Neural cell (in vitro differentiated cells): ENCODE measurements around the gene PSPH. TPM values are rescaled to one million over a fixed set of nuclear protein-coding genes. Genes with fewer than 3 reads are reported as not detected.

Experiments
- H2AFZ ChIP-seq: fragments of 200-600, 300-800 bp; sonication (generic), shearing (Covaris generic); 2 replicates; pipeline ENCODE4 v1.6.0; 2014; ENCODE audit warnings: low read depth, mild to moderate bottlenecking, antibody characterized with exemption, low read length, moderate library complexity
- H3F3A ChIP-seq: fragments of 200-600 bp; shearing (Covaris generic); 2 replicates; pipeline ENCODE4 v1.6.1; 2016; ENCODE audit warnings: mild to moderate bottlenecking, moderate library complexity, mixed read lengths, antibody characterized with exemption, low read length; ENCODE audit not compliant: insufficient read depth, poor library complexity, severe bottlenecking
- H3K27ac ChIP-seq: fragments of 200-600, 300-800 bp; sonication (generic), shearing (Covaris generic); 2 replicates; pipeline ENCODE4 v1.5.1; 2014; ENCODE audit warnings: mild to moderate bottlenecking, low read length, moderate library complexity
- H3K27me3 ChIP-seq: fragments of 300-800, 200-600 bp; sonication (generic), shearing (Covaris generic); 2 replicates; pipeline ENCODE4 v1.6.0; 2014; ENCODE audit warnings: mild to moderate bottlenecking, low read depth, low read length, moderate library complexity; ENCODE audit not compliant: insufficient read depth
- H3K36me3 ChIP-seq: fragments of 300-800, 200-600 bp; sonication (generic), shearing (Covaris generic); 2 replicates; pipeline ENCODE4 v1.5.1; 2014; ENCODE audit warnings: mild to moderate bottlenecking, antibody characterized with exemption, low read length, moderate library complexity; ENCODE audit not compliant: insufficient read depth
- H3K4me2 ChIP-seq: fragments of 300-800, 200-600 bp; sonication (generic), shearing (Covaris generic); 2 replicates; pipeline ENCODE4 v1.6.0; 2014; ENCODE audit warnings: mild to moderate bottlenecking, low read length
- H3K4me3 ChIP-seq: fragments of 300-800, 200-600 bp; sonication (generic), shearing (Covaris generic); 2 replicates; pipeline ENCODE4 v1.5.1; 2014; ENCODE audit warnings: mild to moderate bottlenecking, low read length, moderate library complexity
- H3K79me2 ChIP-seq: fragments of 200-600 bp; shearing (Covaris generic); replicated peaks from 2 replicates; pipeline ENCODE4 v1.6.0; 2014; ENCODE audit warnings: mild to moderate bottlenecking, low read length, moderate library complexity; ENCODE audit not compliant: insufficient read depth
- H3K9ac ChIP-seq: fragments of 300-800, 200-600 bp; sonication (generic), shearing (Covaris generic); 2 replicates; pipeline ENCODE4 v1.6.1; 2016; ENCODE audit warnings: mild to moderate bottlenecking, low read length, mixed read lengths
- H3K9me2 ChIP-seq: fragments of 200-600 bp; shearing (Covaris generic); 2 replicates; pipeline ENCODE4 v1.6.1; 2016; ENCODE audit warnings: mild to moderate bottlenecking, low read length, mixed read lengths; ENCODE audit not compliant: insufficient read depth
- H3K9me3 ChIP-seq: fragments of 200-600, 300-800 bp; sonication (generic), shearing (Covaris generic); 2 replicates; pipeline ENCODE4 v1.6.1; 2016; ENCODE audit warnings: mild to moderate bottlenecking, mixed run types, low read length, moderate library complexity, mixed read lengths
- H4K20me1 ChIP-seq: fragments of 200-600 bp; shearing (Covaris generic); 2 replicates; pipeline ENCODE4 v1.6.1; 2016; ENCODE audit warnings: mild to moderate bottlenecking, mixed run types; ENCODE audit not compliant: insufficient read depth
- CTCF ChIP-seq: fragments of 450-650 bp; IDR thresholded peaks from 2 replicates; pipeline ENCODE4 v1.5.1; 2014; ENCODE audit warnings: antibody characterized with exemption, mild to moderate bottlenecking, moderate library complexity; ENCODE audit not compliant: poor library complexity, severe bottlenecking
- EP300 ChIP-seq: fragments of 450-650 bp; conservative IDR thresholded peaks from 2 replicates; pipeline ENCODE4 v1.6.1; 2014; ENCODE audit warnings: antibody characterized with exemption, mild to moderate bottlenecking, moderate library complexity; ENCODE audit not compliant: poor library complexity, severe bottlenecking
- EZH2 ChIP-seq: fragments of 200-600, 300-800 bp; shearing (Covaris generic), sonication (generic); IDR thresholded peaks from 2 replicates; pipeline ENCODE4 v1.6.1; 2014; ENCODE audit warnings: antibody characterized with exemption, low read length, borderline replicate concordance, mild to moderate bottlenecking; ENCODE audit not compliant: insufficient read depth, poor library complexity, severe bottlenecking
- MXI1 ChIP-seq: fragments of 450-650 bp; conservative IDR thresholded peaks from 2 replicates; pipeline ENCODE4 v1.6.1; 2014; ENCODE audit warnings: antibody characterized with exemption, mild to moderate bottlenecking; ENCODE audit not compliant: poor library complexity, severe bottlenecking
- POLR2AphosphoS5 ChIP-seq: IDR thresholded peaks from 2 replicates; pipeline ENCODE4 v1.6.1; 2012
- RAD21 ChIP-seq: fragments of 450-650 bp; conservative IDR thresholded peaks from 2 replicates; pipeline ENCODE4 v1.6.1; 2014; ENCODE audit warnings: antibody characterized with exemption, mild to moderate bottlenecking, moderate library complexity
- SMC3 ChIP-seq: fragments of 450-650 bp; conservative IDR thresholded peaks from 2 replicates; pipeline ENCODE4 v1.6.1; 2014; ENCODE audit warnings: antibody characterized with exemption, mild to moderate bottlenecking, moderate library complexity; ENCODE audit not compliant: poor library complexity
- TAF1 ChIP-seq: IDR thresholded peaks from 2 replicates; pipeline ENCODE4 v1.6.1; 2012; ENCODE audit warnings: low read depth
- polyA plus RNA-seq: library from polyadenylated mRNA; depleted of rRNA; stranded (reverse); fragments of >200 nt; gene quantifications from 2 replicates; pipeline ENCODE4 v1.2.3, GENCODE V29; 2014
- TF ChIP-seq, protein P1 (sequence below): IDR thresholded peaks from 2 replicates; pipeline ENCODE4 v1.6.1; 2012; ENCODE audit warnings: borderline replicate concordance

The PSPH gene
- polyA plus RNA-seq, 1 donor from 2014 or later: 24.0 TPM

GRCh38 chr7:56007167-56007652, 44.0 kb downstream of the PSPH start:
- Histone ChIP-seq H3K9me2 (no peaks in the 10 kb centered on the region), H3K79me2 (no peaks in the 10 kb centered on the region), H3K27me3 (no peaks in the 10 kb centered on the region), H3K27ac (no peak overlapping the region), H4K20me1 (no peaks in the 10 kb centered on the region), H3K36me3 (no peaks in the 10 kb centered on the region), H3K4me2 (no peak overlapping the region), H2AFZ (no peak overlapping the region), H3K4me3 (no peak overlapping the region), H3F3A (no peaks in the 10 kb centered on the region), H3K9ac (no peak overlapping the region), H3K9me3 (no peaks in the 10 kb centered on the region)
- TF ChIP-seq CTCF (no peak), SMC3 (no peak), TAF1 (no peak), MXI1 (no peak), EP300 (no peak), POLR2AphosphoS5 (no peak), EZH2 (no peak), RAD21 (no peak)
- TF ChIP-seq, protein P1, sequence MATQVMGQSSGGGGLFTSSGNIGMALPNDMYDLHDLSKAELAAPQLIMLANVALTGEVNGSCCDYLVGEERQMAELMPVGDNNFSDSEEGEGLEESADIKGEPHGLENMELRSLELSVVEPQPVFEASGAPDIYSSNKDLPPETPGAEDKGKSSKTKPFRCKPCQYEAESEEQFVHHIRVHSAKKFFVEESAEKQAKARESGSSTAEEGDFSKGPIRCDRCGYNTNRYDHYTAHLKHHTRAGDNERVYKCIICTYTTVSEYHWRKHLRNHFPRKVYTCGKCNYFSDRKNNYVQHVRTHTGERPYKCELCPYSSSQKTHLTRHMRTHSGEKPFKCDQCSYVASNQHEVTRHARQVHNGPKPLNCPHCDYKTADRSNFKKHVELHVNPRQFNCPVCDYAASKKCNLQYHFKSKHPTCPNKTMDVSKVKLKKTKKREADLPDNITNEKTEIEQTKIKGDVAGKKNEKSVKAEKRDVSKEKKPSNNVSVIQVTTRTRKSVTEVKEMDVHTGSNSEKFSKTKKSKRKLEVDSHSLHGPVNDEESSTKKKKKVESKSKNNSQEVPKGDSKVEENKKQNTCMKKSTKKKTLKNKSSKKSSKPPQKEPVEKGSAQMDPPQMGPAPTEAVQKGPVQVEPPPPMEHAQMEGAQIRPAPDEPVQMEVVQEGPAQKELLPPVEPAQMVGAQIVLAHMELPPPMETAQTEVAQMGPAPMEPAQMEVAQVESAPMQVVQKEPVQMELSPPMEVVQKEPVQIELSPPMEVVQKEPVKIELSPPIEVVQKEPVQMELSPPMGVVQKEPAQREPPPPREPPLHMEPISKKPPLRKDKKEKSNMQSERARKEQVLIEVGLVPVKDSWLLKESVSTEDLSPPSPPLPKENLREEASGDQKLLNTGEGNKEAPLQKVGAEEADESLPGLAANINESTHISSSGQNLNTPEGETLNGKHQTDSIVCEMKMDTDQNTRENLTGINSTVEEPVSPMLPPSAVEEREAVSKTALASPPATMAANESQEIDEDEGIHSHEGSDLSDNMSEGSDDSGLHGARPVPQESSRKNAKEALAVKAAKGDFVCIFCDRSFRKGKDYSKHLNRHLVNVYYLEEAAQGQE: no peak

GRCh38 chr7:56003749-56004148, 47.5 kb downstream of the PSPH start:
- H3K9ac ChIP-seq: no peak overlapping the region
- H3K9me3 ChIP-seq: no peaks in the 10 kb centered on the region
- no peaks in the 10 kb centered on the region for H3K9me2 ChIP-seq
- H4K20me1 ChIP-seq: no peaks in the 10 kb centered on the region
- H3K4me2 ChIP-seq: no peak overlapping the region
- no peaks in the 10 kb centered on the region for H3K27me3 ChIP-seq
- no peak overlapping the region for H3K27ac ChIP-seq
- H2AFZ ChIP-seq: no peak overlapping the region
- no peaks in the 10 kb centered on the region for H3F3A ChIP-seq
- TF ChIP-seq EZH2 (no peak), POLR2AphosphoS5 (no peak), SMC3 (no peak), MXI1 (no peak), CTCF (no peak), EP300 (no peak), TAF1 (no peak), RAD21 (no peak)
- TF ChIP-seq, protein P1: no peak
- H3K4me3 ChIP-seq: no peak overlapping the region
- no peaks in the 10 kb centered on the region for H3K36me3 ChIP-seq
- no peaks in the 10 kb centered on the region for H3K79me2 ChIP-seq
